ENCODE data around the gene SDF2L1. TPM values are rescaled to one million over a fixed set of nuclear protein-coding genes. Genes with fewer than 3 reads are reported as not detected.

Gene SDF2L1
- total and polyA plus RNA-seq, 2 of the 13 experiments (the other 11 are each of a cell fraction or from before 2014, with no cell fraction given): 18.0 to 57.4 TPM

DNA sequence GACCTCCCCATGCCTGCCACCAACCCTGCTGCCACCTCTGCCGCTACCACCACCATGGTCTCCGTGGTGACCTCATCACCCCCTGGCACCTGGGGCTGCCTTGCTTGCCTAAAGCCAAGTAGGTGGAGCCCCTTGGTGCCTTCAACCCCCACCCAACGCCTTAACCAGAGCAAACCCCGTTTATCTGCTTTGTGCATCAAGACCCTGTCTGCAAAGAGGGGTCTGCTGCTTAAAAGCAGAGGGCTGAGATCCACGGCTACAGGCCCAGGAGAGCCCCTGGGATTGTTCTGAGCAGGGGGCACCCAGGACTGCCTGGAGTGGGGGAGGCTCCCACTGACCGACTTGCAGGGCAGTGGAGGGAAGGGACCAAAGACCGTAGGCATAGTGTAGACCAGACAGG lies 18.8 kb downstream of the SDF2L1 start:
- Histone ChIP-seq H3K9me3 (ENCODE audit: low read length) (no peaks in the 10 kb centered on the region), H3K4me1 (ENCODE audit: insufficient read depth, low read length) (peaks cover 27% of the 10 kb centered on the region), H3K79me2 (ENCODE audit: insufficient read depth, low read length) (no peaks in the 10 kb centered on the region), H3K27me3 (ENCODE audit: control insufficient read depth in 1 of 2, insufficient read depth in 2 of 2, low read length in 2 of 2) (no peaks in the 10 kb centered on the region), H4K20me1 (ENCODE audit: insufficient read depth, low read length) (no peaks in the 10 kb centered on the region), H3K36me3 (replicated peaks in 1 of 2; ENCODE audit: control insufficient read depth in 1 of 2, insufficient read depth in 2 of 2, low read length in 2 of 2) (no peaks in the 10 kb centered on the region), H3K4me3 (replicated peaks in 1 of 3; ENCODE audit: insufficient read depth in 1 of 3, low read depth in 2 of 3, low read length in 3 of 3) (no peak overlapping the region), H3K27ac (ENCODE audit: extremely low read length, insufficient read depth, low read length) (no peak overlapping the region), H3K9ac (ENCODE audit: insufficient read depth, low read depth, low read length) (no peak overlapping the region), H3K4me2 (ENCODE audit: low read depth, low read length) (no peak overlapping the region), H2AFZ (ENCODE audit: low read length) (no peak overlapping the region)
- TF ChIP-seq SALL2 (CRISPR knock-in tag; IDR thresholded peaks at IDR 0.05) (no peak), MXI1 (IDR thresholded peaks at IDR 0.05; ENCODE audit: borderline replicate concordance, low read depth, low read length) (no peak), GFI1 (CRISPR knock-in tag; IDR thresholded peaks at IDR 0.05; ENCODE audit: borderline replicate concordance) (no peak), NRL (CRISPR knock-in tag; IDR thresholded peaks at IDR 0.05; ENCODE audit: borderline replicate concordance) (no peak), ATF1 (CRISPR knock-in tag; IDR thresholded peaks at IDR 0.05) (no peak), ZNF335 (CRISPR knock-in tag; IDR thresholded peaks at IDR 0.05) (no peak), ZFP62 (CRISPR knock-in tag; IDR thresholded peaks at IDR 0.05) (no peak), ZNF263 (CRISPR knock-in tag; IDR thresholded peaks at IDR 0.05) (no peak), POLR2A (IDR thresholded peaks at IDR 0.05; ENCODE audit: insufficient read depth in 1 of 2, low read depth in 2 of 2, low read length in 2 of 2) (no peak), PLRG1 (conservative IDR thresholded peaks at IDR 0.05) (no peak), ZNF619 (CRISPR knock-in tag; IDR thresholded peaks at IDR 0.05) (no peak)
- TF ChIP-seq, protein P1, sequence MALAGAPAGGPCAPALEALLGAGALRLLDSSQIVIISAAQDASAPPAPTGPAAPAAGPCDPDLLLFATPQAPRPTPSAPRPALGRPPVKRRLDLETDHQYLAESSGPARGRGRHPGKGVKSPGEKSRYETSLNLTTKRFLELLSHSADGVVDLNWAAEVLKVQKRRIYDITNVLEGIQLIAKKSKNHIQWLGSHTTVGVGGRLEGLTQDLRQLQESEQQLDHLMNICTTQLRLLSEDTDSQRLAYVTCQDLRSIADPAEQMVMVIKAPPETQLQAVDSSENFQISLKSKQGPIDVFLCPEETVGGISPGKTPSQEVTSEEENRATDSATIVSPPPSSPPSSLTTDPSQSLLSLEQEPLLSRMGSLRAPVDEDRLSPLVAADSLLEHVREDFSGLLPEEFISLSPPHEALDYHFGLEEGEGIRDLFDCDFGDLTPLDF (CRISPR knock-in tag; IDR thresholded peaks at IDR 0.05): no peak
- TF ChIP-seq, protein P2, sequence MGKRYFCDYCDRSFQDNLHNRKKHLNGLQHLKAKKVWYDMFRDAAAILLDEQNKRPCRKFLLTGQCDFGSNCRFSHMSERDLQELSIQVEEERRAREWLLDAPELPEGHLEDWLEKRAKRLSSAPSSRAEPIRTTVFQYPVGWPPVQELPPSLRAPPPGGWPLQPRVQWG (CRISPR knock-in tag; IDR thresholded peaks at IDR 0.05; ENCODE audit: borderline replicate concordance, low read depth): no peak
- TF ChIP-seq, protein P3, sequence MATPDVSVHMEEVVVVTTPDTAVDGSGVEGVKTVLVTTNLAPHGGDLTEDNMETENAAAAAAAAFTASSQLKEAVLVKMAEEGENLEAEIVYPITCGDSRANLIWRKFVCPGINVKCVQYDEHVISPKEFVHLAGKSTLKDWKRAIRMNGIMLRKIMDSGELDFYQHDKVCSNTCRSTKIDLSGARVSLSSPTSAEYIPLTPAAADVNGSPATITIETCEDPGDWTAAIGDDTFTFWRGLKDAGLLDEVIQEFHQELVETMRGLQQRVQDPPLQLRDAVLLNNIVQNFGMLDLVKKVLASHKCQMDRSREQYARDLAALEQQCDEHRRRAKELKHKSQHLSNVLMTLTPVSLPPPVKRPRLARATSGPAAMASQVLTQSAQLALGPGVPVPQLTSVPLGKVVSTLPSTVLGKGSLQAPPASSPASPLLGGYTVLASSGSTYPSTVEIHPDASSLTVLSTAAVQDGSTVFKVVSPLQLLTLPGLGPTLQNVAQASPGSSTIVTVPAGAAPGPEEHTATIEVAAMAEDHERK (CRISPR knock-in tag; IDR thresholded peaks at IDR 0.05; ENCODE audit: low read depth): no peak
- TF ChIP-seq, protein P4, sequence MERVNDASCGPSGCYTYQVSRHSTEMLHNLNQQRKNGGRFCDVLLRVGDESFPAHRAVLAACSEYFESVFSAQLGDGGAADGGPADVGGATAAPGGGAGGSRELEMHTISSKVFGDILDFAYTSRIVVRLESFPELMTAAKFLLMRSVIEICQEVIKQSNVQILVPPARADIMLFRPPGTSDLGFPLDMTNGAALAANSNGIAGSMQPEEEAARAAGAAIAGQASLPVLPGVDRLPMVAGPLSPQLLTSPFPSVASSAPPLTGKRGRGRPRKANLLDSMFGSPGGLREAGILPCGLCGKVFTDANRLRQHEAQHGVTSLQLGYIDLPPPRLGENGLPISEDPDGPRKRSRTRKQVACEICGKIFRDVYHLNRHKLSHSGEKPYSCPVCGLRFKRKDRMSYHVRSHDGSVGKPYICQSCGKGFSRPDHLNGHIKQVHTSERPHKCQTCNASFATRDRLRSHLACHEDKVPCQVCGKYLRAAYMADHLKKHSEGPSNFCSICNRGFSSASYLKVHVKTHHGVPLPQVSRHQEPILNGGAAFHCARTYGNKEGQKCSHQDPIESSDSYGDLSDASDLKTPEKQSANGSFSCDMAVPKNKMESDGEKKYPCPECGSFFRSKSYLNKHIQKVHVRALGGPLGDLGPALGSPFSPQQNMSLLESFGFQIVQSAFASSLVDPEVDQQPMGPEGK (CRISPR knock-in tag; IDR thresholded peaks at IDR 0.05): no peak
- TF ChIP-seq, protein P5, sequence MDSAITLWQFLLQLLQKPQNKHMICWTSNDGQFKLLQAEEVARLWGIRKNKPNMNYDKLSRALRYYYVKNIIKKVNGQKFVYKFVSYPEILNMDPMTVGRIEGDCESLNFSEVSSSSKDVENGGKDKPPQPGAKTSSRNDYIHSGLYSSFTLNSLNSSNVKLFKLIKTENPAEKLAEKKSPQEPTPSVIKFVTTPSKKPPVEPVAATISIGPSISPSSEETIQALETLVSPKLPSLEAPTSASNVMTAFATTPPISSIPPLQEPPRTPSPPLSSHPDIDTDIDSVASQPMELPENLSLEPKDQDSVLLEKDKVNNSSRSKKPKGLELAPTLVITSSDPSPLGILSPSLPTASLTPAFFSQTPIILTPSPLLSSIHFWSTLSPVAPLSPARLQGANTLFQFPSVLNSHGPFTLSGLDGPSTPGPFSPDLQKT (CRISPR knock-in tag; IDR thresholded peaks at IDR 0.05; ENCODE audit: borderline replicate concordance): no peak
- no TSS peak for BruUV-seq (replicated peaks)
- DNase-seq (ENCODE audit: low spot score) (no peak), ATAC-seq (no peak), FAIRE-seq (no peak)
- intact Hi-C loops (cut with micrococcal nuclease; ENCODE audit: unreplicated experiment) (no loop called here), in situ Hi-C loops (cut with HindIII; ENCODE audit: extremely low pct_ligation_motif_present, low pct_unique_long_range_greater_than_20kb) (loop anchor here (10.0 kb wide), 1 partner anchor 54 kb away; no protein-coding TSS in a partner anchor)
- 53% methylated on average over 7 of the region's 7 CpGs for WGBS (ENCODE audit: low lambda C conversion rate)
- POLR2A ChIA-PET: no interaction called here
- CTCF ChIA-PET (ENCODE audit: low intra/inter-chr PET ratio, low total read pairs): no interaction called here
